GM18511 (cell line): Measurements from ENCODE around the gene PDCD1LG2.

Experiments
- ATAC-seq: cut with Tn5 transposase; IDR thresholded peaks from one replicate; pipeline ENCODE4 v1.9.1; 2021; ENCODE audit warnings: mild to moderate bottlenecking, moderate library complexity; ENCODE audit not compliant: unreplicated experiment

PDCD1LG2 gene

GRCh38 chr9:5608298-5609225 is 98.2 kb downstream of the PDCD1LG2 start:
- ATAC-seq: peak; percentile 67

DNA sequence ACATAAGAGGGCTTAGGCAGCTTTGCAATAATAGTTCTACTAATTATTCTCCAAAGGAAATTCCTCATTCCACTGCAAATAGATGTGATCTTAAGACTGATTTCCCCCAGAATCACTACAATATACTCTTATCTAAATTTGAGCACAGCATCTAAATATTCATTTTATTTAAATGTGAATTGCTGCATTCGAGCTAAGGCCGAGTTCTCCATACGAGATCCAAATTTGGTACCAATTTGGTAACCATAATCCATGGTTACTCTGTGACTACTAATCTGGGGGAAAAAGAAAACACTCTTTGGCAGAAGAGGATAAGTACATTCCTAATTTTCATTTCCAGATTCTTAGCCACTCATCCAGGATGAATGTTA is 98.9 kb downstream of the PDCD1LG2 start:
- ATAC-seq: no peak

DNA sequence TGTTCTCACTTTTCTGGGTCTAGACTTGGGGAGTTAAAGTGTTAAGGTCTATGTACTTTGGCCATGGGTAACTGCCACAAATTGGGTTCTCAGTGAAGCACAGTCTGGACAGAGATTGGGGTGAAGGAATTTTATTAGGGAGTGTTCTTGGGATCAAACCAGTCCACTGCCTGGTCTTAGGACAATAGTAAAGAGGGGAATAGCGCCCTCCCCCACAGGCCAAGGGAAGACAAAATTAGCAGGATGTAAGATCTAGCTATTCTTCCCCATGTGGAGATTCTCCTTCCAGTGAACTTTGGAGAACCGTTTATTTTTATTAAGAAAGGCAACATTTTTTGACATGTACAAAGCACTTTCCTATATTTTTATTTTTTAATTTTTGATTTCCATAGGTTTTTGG is 100.2 kb downstream of the PDCD1LG2 start:
- ATAC-seq: no peak

DNA sequence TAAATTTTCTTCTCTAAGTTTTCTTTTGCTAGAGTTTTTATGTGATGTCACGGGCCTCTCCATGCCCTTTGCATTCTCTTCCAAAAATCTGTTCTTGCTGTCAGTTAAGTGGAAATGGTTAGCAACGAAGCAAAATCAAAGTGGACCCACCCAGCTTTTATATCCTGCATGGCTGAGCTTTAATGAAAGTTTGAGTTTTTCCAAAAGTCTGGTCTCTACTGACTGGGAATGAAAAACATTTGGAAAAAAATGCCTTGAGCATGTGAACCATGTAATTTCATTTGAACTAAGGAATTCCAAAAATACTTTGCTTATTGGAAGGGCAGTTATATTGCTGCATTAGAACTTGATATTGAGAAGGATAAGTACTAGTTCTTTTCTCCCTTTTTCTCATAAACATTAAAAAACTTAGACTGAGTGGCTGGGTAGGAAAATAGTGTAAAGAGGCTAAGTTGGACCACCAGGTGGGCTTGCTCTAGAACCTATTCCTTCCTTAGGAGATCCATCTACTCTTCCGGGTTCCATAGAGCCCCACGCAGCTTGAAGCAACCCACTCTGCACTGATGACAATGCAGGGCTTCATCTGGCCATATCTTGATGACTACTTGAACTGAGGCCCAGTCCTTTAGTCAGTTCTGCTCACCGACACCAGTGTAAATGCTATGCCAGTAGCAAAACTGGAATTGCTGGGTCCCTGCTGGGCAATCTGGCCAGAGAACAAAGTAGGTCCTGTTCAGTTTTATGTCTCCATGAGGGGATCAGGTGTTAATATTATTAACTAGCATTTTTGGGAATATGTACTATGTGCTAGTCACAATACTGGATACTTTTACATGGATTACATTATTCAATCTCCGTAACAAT is 101.2 kb downstream of the PDCD1LG2 start:
- ATAC-seq: no peak

DNA sequence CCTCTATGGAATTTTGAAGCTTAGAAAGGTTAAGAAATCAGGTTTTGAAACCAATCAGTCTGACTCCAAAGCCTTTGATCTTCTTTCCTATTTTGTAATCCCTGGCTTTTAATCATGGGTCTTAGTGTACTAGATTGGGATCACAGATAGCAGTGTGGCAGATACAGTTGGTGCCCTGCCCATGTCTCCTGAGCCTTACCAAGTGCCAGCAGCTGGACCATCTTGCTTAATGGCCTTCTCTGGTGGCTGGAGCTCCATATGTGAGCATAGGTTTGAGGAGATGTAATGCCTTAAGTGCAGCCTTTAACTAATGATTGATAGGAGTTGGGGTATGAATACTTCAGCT is 101.8 kb downstream of the PDCD1LG2 start:
- no peak for ATAC-seq

DNA sequence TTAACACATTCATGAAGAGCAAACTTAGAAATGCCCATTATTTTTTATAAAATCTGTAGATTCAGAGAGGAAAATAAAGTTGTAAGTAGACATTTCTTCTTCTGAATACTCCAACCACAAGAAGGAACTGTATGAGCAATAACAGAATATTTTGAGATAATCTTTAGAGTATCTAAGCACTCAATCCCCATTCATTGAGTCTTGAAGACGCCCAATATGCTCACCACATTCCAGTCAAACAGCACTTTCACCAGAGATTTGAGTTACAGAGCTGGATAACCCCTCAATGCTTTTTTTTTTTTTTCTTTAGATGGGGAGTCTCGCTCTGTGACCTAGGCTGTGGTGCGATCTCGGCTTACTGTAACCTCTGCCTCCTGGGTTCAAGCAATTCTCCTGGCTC is 103.9 kb downstream of the PDCD1LG2 start:
- no peak for ATAC-seq

DNA sequence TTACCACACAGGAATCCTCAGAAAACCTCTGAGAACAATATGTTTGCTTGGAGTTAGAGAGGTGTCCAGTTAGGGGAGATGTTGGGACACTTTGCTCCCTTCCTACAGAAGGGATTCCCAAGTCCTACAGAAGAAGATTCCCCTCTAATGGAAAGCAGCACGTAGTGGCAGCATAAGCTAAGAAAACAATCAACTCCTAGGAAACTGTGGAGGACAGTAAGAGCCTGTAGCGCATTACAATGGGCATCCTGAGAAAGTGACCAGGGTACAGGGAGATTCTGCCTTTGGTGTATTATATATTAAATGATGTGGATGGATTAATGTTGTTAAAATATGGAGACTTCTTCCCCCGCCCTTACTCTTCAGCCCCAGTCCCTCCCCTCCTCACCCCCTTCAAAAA is 104.7 kb downstream of the PDCD1LG2 start:
- ATAC-seq: no peak

DNA sequence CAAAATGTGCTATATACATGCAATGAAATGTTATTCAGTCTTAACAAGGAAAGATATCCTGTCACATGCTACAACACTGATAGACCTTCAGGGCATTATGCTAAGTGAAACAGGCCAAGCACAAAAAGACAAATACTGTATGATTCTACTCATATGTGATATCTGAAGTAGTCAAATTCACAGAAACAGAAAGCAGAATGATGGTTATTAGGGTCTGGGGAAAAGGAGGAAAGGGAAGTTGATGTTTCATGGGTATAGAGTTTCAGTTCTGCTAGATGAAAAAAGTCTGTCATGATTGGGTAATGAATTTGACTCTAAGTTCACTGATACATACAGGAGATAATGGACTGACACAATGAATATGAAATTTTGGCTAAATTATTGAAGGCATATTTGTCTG is 107.4 kb downstream of the PDCD1LG2 start:
- peak; percentile 95 for ATAC-seq

DNA sequence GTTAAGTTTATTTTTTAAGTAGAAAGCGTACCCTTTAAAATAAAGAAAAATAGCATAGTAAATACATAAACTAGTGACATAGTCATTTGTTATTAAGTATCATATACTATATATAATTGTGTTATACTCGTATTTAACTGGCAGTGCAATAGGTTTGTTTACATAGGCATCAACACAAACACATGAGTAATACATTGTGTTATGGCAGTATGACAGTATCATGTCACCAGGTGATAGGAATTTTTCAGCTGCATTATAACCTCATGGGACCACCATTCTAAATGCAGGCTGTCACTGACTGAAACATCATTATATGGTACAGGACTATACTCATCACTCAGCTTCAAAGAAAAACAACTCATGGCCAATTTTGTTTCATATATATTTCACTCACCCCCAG is 110.2 kb downstream of the PDCD1LG2 start:
- no peak for ATAC-seq
